SHP77 (cell line): ENCODE results near the gene OSBPL3.

Experiments
- DNase-seq, 2 experiments: peaks; one replicate each; lab custom pipeline; 2025; lab: John Stamatoyannopoulos, UW

The OSBPL3 gene

DNA sequence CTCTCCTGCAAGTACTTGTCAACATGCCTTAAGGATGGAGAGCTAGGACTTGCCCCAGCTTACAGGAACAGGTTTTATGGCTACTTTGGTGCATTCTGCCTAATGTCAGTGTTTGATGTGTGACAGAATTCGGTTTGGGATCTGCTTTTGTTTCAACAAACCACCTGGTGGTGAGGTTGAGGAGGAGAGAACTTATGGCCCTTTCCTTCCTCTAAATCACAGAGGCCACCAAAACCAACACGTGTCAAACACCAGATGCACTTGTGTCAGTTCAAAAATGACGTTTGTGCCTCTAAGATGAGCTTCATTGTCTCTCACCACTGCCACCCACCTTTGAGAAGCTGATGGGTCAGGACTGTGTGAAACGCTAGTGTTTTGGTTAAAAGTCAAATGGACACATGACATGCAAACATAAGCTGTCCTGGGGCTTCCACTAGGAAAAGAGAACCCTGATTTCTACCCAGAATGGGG is 83.9 kb downstream of the OSBPL3 start:
- no peak for DNase-seq

DNA sequence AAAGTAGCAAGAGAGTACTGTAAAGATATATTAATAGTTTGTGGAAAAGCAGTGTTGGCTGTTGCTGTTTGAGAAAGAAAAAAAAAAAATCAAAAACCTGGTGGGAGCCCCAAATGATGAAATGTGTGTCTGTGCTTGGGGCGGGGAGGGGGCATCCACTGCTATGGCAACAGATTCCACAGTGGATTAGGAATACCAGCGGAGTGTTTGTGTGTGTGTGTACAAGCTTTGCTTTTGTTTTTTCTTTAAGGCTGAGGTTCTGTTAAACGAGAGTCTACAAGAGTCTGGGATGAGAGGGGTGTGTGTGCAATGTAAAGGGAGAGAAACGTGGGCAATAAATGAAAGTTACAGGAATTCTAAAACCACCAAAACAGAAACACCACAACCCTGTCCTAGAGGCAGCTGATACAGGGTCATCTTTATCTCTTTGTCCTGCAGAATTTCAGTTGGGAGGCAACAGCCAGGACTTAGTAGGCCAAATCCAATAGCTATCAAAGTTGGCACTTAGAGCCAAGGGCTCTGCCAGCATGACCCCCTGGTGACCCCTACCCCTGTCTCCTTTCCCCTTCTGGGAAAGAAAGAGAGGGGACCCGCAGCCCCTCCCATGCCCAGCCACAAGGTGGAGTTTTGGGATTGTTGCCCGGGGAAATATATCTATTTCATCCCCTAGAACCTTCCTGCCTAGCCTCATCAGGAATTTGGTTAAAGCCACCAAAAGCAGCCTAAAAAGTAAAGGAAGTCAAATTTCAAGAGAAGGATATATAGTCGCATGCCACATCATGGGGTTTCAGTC is 85.4 kb downstream of the OSBPL3 start:
- DNase-seq, result no peak

DNA sequence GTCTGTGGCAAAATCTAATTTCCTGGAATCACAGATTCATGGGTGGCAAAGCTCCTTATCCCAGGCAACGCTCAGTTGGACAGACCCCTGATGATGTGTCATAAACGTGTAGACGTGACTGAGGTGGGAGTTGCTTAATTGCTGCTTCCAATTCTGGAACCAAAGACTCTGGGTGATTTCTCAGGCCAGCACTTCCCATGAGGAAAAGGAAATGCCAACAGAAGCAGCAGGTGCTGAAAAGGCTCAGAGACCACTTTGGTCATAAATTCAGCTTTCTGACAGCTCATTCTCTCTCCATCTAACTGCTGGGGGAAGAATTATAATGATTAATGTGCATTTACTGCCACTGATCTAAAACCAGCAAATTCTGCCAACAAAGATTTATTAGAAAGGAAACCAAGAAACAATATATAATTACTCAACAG is 88.7 kb downstream of the OSBPL3 start:
- DNase-seq, result no peak

DNA sequence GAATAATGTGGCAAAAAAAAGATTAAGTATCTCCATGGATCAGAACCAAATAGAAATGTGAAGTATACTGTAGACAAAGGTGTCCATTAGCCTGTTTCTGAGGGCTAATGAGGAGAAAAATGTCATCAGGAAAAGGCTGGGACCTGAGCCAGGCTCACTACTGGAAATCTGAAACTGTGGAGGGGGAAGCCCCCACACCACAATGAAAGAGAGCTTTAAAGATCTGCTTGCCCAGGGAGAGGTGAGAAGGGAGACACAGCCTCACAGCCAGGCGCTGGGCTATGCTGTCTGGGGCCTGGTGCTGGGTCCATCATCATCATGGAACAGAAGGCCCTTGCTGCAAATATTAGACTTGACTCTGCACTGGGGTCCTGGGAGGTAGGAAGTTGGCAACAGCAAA is 90.4 kb downstream of the OSBPL3 start:
- DNase-seq, result no peak

DNA sequence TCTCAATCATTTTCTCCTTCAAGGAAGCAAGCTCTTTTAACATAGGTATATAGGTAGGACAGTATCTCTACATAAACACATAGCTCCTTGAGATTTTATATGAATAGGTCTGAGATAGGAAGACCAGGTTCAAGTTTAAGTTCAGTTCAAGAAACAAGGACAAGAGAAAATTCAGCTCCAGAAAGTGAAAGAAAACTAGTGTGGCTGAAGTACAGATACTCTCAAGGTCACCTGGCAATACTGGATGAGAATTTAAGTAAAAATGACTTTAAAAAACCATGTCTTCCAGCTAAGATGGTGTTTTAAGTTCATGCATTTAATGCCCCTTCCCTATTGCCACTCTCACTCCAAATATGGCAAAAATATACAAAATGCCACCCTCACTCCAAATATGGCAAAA is 91.3 kb downstream of the OSBPL3 start:
- DNase-seq, result no peak

DNA sequence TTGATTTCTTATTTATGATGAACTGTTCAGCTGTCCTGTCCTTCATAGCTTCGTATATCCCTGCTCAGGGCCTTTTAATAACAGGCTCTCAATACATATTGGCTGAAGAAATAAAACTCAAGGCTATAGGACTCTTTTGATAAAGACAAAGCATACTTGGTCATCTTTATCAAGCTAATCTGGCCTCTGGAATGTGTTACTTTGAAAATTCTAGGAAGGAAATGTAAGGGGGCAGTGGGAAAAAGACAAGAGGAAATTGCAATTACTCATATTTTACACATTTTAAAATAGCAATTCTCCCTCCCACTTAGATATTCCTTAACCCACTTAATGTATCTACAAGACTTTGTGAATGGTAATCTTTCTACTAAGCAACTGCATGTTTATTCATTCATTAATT is 94.3 kb downstream of the OSBPL3 start:
- DNase-seq, result no peak

DNA sequence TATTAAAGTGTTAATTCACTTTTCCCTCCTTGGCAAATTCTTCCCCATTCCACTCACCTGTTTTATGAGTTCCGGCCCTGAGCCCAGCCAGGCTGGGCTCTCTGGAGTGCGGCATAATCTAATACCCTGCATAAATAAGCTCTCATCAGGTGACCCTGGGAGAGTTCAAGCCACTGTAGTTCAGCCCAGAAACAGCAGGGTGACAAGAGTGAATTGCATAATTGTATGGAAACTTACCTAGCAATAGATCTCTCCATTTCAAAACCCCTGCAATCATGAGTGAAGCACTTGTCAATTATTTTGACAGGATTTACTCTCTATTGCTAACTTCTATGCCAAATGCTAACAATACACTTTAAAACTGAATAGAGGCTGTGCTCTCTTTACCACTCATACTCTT is 94.7 kb downstream of the OSBPL3 start:
- no peak for DNase-seq

DNA sequence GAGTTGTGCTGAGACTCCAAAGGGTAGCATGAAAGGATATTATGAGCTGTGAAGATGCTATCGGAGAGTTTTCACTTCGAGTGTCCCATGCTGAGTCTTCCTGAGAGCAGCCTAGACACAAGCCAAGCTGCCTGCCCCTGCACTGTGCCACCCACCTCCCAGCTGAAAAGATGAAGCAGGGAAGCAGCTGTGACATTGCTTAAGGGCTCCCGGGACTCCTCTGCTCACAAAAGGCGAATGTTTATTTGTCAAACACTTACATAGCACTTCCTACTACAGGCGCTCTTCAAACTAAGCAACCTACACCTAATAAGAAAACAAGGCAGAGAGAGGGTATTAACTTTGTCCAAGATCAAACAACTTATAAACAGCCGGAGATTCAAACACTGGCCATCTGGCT is 95.6 kb downstream of the OSBPL3 start:
- DNase-seq, result peak in 1 of 2 experiments; percentile 5

DNA sequence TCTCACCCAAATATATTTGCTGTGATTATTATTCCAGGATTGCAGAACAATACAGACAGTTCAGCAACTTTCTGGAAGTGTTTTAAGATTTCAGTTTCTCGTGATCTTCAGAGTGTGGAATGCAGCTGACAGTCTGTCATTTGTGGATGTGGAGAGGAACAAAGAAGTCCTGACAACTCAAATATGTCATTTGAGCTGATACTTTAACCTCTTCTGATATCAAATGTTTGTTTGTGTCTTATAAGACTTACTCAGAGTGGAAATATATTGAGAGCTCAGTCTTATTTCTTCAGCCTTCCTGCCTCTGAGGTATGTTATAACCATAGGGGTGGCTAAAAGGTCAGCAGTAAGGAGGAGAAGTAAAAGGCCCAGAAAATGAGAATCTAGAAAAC is 96.4 kb downstream of the OSBPL3 start:
- DNase-seq, result no peak

DNA sequence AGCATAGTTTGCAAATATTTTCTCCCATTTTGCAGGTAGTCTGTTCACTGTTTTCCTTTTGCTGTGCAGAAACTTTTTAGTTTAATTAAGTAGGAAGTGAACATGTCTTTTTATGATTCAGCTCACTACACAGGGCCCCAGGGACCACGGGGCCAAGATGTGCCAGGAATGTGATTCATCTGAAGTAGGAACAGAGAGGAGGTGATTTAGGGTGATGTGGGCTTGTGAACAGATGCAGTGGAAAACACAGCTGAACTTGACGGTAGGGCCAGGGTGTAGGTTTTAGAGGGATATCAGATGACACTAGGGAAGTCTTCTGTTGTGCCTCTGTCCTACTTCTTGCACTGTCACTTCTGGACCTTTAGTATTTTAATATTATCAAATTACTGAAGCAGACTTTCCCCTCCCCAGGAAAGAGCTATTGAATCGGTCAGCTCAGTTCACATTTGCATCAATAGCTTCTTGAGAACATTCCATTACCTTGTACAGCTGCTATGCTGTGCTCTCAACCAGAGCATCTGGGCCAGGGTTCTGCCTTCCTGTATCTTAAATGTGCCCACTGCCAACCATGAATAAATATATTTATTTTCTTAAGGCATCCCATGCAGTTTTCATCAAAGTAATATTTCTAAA is 96.9 kb downstream of the OSBPL3 start:
- no peak for DNase-seq

DNA sequence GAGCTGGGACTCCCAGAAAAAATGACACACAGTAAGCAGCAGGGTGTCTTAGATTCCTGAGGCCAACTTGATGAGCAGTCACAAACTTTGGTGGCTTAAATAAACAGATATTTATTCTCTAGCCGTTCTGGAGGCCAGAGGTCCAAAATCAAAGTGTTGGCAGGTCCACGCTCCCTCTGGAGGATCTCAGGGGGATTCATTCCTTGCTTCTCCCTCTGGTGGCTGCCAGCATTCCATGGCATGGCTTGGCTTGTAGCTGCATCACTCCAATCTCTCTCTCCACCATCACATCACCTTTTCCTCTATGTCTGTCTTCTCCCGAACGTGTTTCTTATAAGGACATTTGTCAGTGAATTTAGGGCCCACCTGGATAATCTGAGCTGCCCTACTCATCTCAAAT is 98.4 kb downstream of the OSBPL3 start:
- DNase-seq, result no peak

DNA sequence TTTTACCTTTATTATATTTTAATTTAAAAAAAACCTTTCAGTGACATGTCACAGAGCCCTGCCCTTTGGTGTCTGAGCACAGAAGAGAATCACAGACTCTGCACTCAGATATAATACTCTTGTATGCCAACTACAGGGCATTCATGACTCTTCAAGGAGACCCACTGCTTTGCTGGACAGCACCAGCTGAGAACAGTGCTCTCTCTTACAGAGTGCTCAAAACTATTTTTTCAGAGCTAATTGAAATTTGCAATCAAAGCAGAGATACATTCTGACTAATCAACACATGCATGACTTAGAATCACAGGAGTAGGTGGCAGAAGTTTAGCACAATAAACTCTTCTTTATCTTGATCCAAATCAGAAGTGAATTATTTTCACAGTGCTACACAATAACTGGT is 99.1 kb downstream of the OSBPL3 start:
- no peak for DNase-seq

DNA sequence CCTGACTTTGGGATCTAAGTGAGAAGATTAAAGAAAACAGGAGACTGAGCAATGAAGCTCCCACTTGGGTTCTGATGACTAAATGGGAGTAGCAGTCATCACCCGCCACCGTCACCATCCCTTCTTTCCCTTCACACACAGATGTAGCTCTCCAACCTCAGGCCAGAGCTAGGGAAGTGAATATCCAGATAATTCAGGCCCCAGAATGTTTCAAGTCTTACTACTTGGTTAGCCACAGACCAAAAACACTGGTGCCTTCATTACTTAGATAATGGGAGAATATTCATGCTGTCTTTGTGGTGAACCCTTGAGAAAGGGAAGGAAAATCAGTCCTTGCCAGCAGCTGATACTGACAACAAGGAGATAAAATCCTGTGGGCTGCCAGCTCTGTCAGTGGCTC is 100.7 kb downstream of the OSBPL3 start:
- DNase-seq, result no peak

DNA sequence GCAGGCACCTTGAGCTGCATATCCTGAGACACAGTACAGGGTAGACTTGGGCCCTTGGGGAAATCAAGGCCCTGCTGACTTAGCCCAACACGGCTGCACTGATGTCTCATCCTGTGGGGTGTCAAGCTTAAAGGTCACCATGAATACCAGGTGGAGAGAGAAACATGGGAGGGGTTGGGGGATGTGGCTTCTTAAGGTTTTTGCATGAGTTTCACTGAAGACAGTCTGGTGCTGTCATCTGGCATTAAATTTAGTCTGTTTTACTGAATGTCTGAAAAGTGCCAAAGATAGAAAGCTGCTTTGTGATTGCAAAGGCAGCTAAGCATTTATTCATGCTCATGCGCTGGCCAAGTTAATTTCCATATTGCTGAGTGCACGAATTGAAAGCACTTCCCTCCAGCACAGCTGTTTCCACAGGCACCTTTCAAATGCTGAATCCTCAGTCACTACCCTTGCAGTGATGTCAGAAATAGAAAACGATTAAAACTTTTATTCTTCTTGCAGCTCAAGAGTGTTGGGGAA is 102.1 kb downstream of the OSBPL3 start:
- no peak for DNase-seq

DNA sequence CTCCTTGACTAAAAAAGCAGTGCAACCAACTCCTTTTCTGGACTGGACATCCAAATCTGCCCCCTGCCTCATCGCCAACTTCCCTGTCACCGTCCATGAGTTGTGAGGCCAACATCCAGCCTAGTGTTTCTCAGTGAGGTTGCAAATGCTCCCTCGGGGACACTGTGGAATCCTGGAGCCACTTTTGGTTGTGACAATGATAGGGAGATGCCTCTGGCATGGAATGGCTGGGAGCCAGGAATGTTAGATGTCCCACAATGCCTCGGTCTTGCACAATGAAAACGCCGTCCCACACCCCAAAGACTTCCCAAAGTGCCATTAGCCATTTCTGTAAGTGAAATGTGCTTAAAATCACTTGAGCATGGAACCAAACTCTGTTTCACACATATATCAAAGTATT is 105.2 kb downstream of the OSBPL3 start:
- DNase-seq, result no peak

DNA sequence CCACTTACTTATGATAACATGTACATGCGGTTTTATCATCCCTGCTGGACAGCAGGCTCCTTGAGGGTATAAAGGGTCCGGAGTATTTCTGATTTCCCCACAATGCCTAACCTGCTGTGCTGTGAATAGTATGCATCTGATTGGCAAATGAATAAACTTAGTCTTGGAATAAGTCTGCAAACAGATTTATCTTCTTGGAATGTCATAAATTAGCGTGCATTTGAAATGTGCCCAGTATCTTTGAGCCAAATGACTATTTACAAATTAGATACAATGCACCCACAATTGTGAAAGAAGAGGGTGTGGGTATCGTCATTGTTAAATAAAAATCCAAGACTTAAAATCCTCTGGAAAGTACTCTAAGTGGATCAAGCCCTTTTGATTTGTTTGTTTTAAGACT is 106.0 kb downstream of the OSBPL3 start:
- DNase-seq, result no peak

DNA sequence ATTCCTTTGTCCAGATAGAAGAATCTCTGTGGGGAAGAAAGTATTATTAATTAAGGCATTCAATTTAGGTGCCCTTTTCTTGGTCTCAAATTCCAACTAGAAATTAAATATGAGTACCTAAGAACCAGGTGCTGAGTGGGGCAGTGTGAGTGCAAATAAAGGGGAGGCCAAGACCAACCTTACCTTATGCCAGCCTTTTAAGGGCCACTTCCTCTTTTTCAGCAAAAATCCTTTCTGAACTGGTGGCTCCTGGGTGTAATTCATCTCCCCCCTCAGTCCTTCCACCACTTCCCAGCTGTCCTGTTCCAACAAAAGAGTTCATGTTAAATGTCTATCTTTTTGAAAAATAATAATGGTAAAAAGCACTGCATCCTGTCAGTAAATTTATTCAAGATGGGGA is 108.2 kb downstream of the OSBPL3 start:
- no peak for DNase-seq

DNA sequence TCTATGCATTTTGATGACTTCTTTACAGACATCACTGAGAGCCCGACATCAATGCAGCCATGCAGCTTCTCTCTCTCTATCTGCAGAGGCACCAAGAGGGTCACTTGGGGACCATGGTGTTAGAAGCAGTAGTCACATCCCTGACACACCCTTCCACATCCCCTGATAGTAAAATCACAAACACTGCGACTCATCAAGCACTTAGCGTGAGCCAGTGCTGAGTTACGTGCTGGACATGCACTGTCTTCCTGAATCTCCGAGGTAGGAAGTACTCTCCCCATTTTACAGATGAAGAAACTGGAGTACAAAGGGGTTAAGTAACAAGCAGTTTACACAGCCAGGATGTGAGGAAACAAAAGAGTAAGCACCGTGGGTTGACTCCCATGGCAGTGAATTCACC is 109.2 kb downstream of the OSBPL3 start:
- DNase-seq, result no peak

DNA sequence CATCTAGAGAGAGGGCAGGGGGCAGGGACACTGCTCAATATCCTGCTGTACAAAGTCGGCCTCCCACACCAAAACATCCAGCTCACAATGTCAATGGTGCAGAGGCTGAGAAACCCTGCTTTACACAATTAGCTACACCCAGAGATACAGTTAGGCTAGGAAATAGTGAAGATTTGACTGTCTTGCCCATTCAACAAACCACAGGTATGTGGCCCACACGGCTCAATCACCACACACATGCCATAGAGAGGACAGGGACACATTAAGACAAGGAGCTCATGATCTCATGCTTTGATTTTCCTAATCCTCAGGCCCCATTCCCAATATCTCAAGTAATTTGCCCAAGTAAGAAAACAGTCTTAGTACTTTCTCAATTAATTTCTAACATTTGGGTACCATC is 110.4 kb downstream of the OSBPL3 start:
- DNase-seq, result no peak

DNA sequence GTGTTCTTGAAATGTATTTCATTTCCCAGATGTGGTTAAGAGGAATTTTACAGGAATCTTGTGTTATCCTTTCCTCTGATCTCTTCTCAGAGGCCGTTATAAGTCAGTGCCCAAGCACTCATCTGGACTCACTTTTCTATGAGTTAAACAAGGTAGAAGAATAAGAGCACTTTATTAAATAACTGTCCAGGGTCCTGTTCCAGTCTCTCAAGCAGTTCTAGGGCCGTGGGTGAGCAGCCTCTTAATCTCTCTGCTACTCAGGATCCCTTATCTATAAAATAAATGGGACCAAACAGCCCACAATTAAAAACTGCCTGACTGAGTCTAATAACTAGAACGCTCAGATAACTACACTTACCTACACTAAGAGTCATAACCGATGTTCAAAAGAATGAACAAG is 111.2 kb downstream of the OSBPL3 start:
- DNase-seq, result no peak

DNA sequence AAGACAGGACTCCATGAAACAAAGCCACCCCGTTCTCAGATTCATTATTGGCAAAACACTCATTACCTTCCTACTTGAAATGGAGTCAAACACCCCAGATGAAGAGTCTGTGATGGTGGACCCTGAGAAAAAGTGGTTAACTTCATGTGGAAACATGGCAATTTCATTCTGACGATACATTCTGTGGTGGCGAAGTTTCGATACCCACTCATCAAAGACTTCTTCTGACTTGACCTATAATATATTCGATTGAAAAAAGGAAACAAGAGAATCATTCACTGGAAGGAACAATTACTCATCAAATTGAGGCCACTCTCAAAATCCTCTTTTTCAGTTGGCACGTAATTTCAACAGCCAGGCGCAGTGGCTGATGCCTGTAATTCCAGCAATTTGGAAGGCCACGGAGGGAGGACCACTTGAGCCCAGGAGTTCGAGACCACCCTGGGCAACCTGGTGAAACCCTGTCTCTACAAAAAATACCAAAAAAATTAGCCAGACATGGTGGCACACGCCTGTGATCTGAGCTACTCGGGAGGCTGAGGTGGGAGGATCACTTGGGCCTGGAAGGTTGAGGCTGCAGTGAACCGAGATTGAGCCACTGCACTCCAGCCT is 113.9 kb downstream of the OSBPL3 start:
- no peak for DNase-seq

DNA sequence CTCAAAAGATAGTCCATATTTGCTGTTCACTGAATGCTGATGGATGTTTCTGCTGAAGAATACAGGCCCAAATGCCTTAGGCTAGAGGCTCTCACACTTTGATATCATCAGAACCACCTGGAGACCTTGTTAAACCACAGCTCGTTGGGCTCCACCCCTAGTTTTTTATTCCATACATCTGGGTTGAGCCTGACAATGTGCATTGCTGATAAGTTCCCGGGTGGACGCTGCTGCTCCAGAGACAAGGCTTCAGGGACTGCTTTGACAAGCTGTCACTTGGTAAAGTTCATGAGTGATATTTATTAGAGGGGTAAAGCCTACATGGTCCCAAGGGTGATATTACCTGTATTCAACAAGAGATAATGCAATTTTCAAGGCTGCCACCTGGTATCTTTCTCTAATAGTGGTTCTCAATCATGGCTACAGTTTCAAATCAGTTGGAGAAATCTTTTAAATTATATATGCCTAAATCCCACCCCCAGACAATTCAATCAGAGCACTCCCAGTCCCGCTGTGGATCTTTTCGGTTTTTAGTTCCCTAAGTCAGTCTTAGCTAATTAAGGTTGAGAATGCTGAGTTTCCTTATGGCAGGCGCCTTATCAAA is 115.7 kb downstream of the OSBPL3 start:
- no peak for DNase-seq

DNA sequence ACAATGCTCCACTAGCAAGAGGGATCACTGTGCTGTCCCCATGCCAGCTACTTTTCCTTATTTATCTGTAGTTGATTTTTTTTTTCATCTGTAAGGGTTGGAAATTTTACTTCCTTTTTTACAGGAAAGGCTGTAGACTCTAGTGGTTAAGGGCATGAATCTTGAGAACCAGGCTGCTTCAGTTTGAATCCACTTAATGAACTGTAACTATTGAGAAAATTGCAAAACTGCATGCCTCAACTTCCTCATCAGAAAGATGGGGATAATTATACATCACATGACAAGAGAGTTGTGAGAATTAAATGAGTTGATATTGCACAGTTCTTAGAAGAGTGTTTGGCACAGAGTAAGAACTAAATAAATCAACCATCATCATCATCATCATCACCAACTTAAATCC is 116.4 kb downstream of the OSBPL3 start:
- no peak for DNase-seq
